IPS-18a (cell line): Measurements from ENCODE around the gene KRAS.
"Not testable (repeated sequence)": the region's sequence is repeated elsewhere in the genome, so short reads cannot be mapped to it uniquely, and the experiment has no call there.

ENCODE experiments used
- H3K27ac ChIP-seq: one replicate; pipeline ENCODE4 v1.5.1; 2013; ENCODE audit warnings: low read length
- H3K27me3 ChIP-seq: one replicate; pipeline ENCODE4 v1.6.1; 2013; ENCODE audit warnings: mild to moderate bottlenecking, low read length; ENCODE audit not compliant: control insufficient read depth, insufficient read depth
- H3K36me3 ChIP-seq: one replicate; pipeline ENCODE4 v1.6.1; 2013; ENCODE audit warnings: low read depth, low read length; ENCODE audit not compliant: control insufficient read depth
- H3K4me1 ChIP-seq: one replicate; pipeline ENCODE4 v1.6.1; 2013; ENCODE audit warnings: low read depth, low read length; ENCODE audit not compliant: control insufficient read depth
- H3K4me3 ChIP-seq: one replicate; pipeline ENCODE4 v1.5.1; 2013; ENCODE audit warnings: low read length
- H3K9ac ChIP-seq: one replicate; pipeline ENCODE4 v1.6.1; 2013; ENCODE audit warnings: mild to moderate bottlenecking, low read length, moderate library complexity
- H3K9me3 ChIP-seq: one replicate; pipeline ENCODE4 v1.6.1; 2013; ENCODE audit warnings: low read depth, low read length; ENCODE audit not compliant: control insufficient read depth

The KRAS gene

GRCh38 chr12:25250744-25251730, at the start of gene KRAS:
Gene KRAS, minus strand, starts transcription at chr12:25250929.
- H3K9me3 ChIP-seq: no peaks in the 10 kb centered on the region
- no peaks in the 10 kb centered on the region for H3K36me3 ChIP-seq
- peak within 1 kb of the TSS; percentile 83 for H3K4me3 ChIP-seq
- H3K27me3 ChIP-seq: peaks cover 17% of the 10 kb centered on the region
- H3K9ac ChIP-seq: peak within 1 kb of the TSS; percentile 65
- H3K27ac ChIP-seq: no peak within 1 kb of the TSS
- H3K4me1 ChIP-seq: peaks cover 4% of the 10 kb centered on the region

- no peaks in the 10 kb centered on the region for H3K9me3 ChIP-seq
- no peaks in the 10 kb centered on the region for H3K4me1 ChIP-seq
- H3K4me3 ChIP-seq: no peak overlapping the region
- no peaks in the 10 kb centered on the region for H3K27me3 ChIP-seq
- no peak overlapping the region for H3K9ac ChIP-seq
- no peaks in the 10 kb centered on the region for H3K36me3 ChIP-seq
- H3K27ac ChIP-seq: no peak overlapping the region
Measured at GRCh38 chr12:25296381-25296780, 45.7 kb upstream of the KRAS start.

DNA sequence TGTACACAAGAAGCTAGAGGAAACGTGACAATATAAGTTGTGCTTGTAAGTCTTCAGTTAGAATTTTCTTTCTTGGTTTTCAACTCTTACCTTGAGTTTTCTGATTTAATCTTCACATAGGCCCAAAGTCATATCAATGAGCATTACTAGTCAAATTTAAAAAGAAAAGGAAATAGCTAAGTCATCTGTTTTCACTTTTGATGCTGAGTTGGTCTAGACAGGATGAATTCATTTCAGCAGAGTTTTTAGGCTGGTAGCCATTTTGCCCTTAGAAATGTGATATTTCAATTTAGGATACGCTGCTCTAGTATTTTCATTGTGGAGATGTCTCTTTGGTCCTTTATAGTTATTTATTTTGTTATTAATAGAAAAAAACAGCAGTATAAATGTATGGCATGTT, 44.6 kb upstream of the KRAS start:
- no peak overlapping the region for H3K9ac ChIP-seq
- H3K27ac ChIP-seq: no peak overlapping the region
- H3K4me1 ChIP-seq: no peaks in the 10 kb centered on the region
- no peak overlapping the region for H3K4me3 ChIP-seq
- no peaks in the 10 kb centered on the region for H3K36me3 ChIP-seq
- no peaks in the 10 kb centered on the region for H3K9me3 ChIP-seq
- H3K27me3 ChIP-seq: no peaks in the 10 kb centered on the region

- Histone ChIP-seq H3K4me3 (no peak overlapping the region), H3K9ac (no peak overlapping the region), H3K4me1 (no peaks in the 10 kb centered on the region), H3K9me3 (peaks cover 8% of the 10 kb centered on the region), H3K36me3 (no peaks in the 10 kb centered on the region), H3K27ac (no peak overlapping the region), H3K27me3 (no peaks in the 10 kb centered on the region)
Measured at GRCh38 chr12:25293653-25294052, 42.9 kb upstream of the KRAS start.

GRCh38 chr12:25292810-25293221, 42.1 kb upstream of the KRAS start:
- not testable (repeated sequence) for H3K27me3 ChIP-seq, H3K4me3 ChIP-seq, H3K9me3 ChIP-seq, H3K36me3 ChIP-seq, H3K4me1 ChIP-seq, H3K9ac ChIP-seq, H3K27ac ChIP-seq

DNA sequence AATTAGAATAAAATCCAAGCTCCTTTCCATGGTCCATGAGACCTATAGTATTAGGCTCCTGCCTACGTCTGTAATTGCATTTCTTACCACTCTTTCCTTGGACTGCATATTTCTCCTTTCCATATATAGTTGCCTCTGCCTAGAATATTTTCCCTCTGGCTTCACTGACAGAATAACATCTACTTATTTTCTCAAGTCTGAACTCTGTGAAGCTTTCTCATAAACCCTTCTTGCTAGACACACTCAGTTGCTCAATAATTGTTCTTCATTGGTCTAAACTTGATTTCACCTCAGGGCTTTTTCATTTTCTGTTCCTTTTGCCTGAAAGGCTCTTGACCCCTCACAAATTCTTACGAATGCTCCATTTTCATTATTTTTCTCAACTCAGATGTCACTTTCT, 36.9 kb upstream of the KRAS start:
- H3K9me3 ChIP-seq: peaks cover 8% of the 10 kb centered on the region
- no peaks in the 10 kb centered on the region for H3K27me3 ChIP-seq
- H3K27ac ChIP-seq: no peak overlapping the region
- H3K4me1 ChIP-seq: no peaks in the 10 kb centered on the region
- H3K4me3 ChIP-seq: no peak overlapping the region
- H3K9ac ChIP-seq: no peak overlapping the region
- H3K36me3 ChIP-seq: no peaks in the 10 kb centered on the region

DNA sequence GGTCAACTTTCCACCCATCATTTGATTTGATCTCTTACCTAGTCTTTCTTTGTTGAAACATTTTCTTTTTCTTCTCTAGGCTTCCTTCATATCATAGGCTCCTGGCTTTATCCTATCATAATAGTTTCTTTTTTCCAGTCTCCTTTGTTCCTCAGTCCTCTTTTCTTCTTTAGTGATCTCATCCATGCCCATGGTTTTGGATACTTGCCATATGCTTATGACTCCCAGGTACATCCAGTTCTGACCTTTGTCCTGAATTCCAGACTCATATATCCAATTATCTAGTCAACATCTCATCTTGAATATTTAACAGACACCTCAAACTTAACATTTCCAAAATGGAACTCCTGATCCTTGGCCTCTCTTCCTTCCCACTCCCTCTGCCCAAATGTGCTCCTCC, 36.1 kb upstream of the KRAS start:
- Histone ChIP-seq H3K27me3 (no peaks in the 10 kb centered on the region), H3K36me3 (no peaks in the 10 kb centered on the region), H3K4me1 (no peaks in the 10 kb centered on the region), H3K9me3 (peaks cover 8% of the 10 kb centered on the region), H3K27ac (no peak overlapping the region), H3K4me3 (no peak overlapping the region), H3K9ac (no peak overlapping the region)

GRCh38 chr12:25284024-25284423, 33.3 kb upstream of the KRAS start:
- no peak overlapping the region for H3K4me3 ChIP-seq
- no peaks in the 10 kb centered on the region for H3K9me3 ChIP-seq
- H3K27ac ChIP-seq: no peak overlapping the region
- no peak overlapping the region for H3K9ac ChIP-seq
- H3K27me3 ChIP-seq: no peaks in the 10 kb centered on the region
- no peaks in the 10 kb centered on the region for H3K4me1 ChIP-seq
- no peaks in the 10 kb centered on the region for H3K36me3 ChIP-seq

GRCh38 chr12:25283006-25283405, 32.3 kb upstream of the KRAS start:
- Histone ChIP-seq H3K27ac (no peak overlapping the region), H3K36me3 (no peaks in the 10 kb centered on the region), H3K4me1 (no peaks in the 10 kb centered on the region)

GRCh38 chr12:25280082-25280481, 29.4 kb upstream of the KRAS start:
- H3K9ac ChIP-seq: no peak overlapping the region
- H3K27me3 ChIP-seq: no peaks in the 10 kb centered on the region
- H3K27ac ChIP-seq: no peak overlapping the region
- no peaks in the 10 kb centered on the region for H3K4me1 ChIP-seq
- H3K9me3 ChIP-seq: no peaks in the 10 kb centered on the region
- H3K4me3 ChIP-seq: no peak overlapping the region
- H3K36me3 ChIP-seq: no peaks in the 10 kb centered on the region

More at GRCh38 chr12:25283006-25283405, 32.3 kb upstream of the KRAS start:
- Histone ChIP-seq H3K4me3 (no peak overlapping the region), H3K9me3 (no peaks in the 10 kb centered on the region), H3K9ac (no peak overlapping the region), H3K27me3 (no peaks in the 10 kb centered on the region)

DNA sequence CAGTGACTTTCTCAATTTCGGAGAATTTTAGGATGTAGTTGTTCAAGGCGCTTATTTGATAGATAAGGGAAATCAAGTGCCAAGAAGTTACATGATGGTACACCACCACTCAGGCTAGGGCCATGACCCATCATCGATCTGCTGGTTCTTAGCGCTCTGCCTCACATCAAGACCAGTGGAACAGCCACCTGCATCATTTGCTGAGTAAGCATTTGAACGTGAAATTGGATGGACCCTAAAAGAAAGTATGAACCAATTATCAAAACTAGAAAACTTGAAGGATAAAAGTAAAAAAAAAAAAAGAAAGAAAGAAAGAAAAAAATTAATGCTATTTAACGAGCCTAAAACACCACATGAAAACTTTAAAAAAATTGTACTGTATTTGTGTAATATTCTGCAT, 27.5 kb upstream of the KRAS start:
- H3K4me1 ChIP-seq: no peaks in the 10 kb centered on the region
- H3K27me3 ChIP-seq: no peaks in the 10 kb centered on the region
- H3K4me3 ChIP-seq: no peak overlapping the region
- no peaks in the 10 kb centered on the region for H3K9me3 ChIP-seq
- no peaks in the 10 kb centered on the region for H3K36me3 ChIP-seq
- no peak overlapping the region for H3K9ac ChIP-seq
- no peak overlapping the region for H3K27ac ChIP-seq
